Measurements from ENCODE around the gene GRIN2D.

The GRIN2D gene

GRCh38 chr19:48395170-48395455 lies 1.6 kb downstream of the GRIN2D start:
- ChIA-PET POLR2A (ENCODE audit: low non-redundant PET) (interaction anchor here (0.6 to 1.0 kb wide), 2 partner anchors 73 to 186 kb away, joined by 3 to 13 read pairs; a partner anchor contains a TSS), CTCF (no interaction called here)
- no peak for TF ChIP-seq CTCF (conservative IDR thresholded peaks at IDR 0.05; ENCODE audit: low read depth)
- no peak overlapping the region for H3K27ac ChIP-seq
- no peak for DNase-seq (ENCODE audit: low spot score)

- ChIA-PET POLR2A (ENCODE audit: low non-redundant PET) (interaction anchor here (0.6 to 1.0 kb wide), 2 partner anchors 74 to 185 kb away, joined by 3 to 13 read pairs; a partner anchor contains a TSS), CTCF (interaction anchor here (0.6 to 0.7 kb wide), 2 partner anchors 76 to 329 kb away, joined by 3 to 4 read pairs; no protein-coding TSS in a partner anchor)
- DNase-seq (ENCODE audit: low spot score): no peak
- TF ChIP-seq CTCF (conservative IDR thresholded peaks at IDR 0.05; ENCODE audit: low read depth): no peak
- H3K27ac ChIP-seq: no peak overlapping the region
These were observed 2.0 kb downstream of the GRIN2D start for GRCh38 chr19:48395499-48395898.

GRCh38 chr19:48396016-48396823 lies 2.8 kb downstream of the GRIN2D start:
- no peak for DNase-seq (ENCODE audit: low spot score)
- POLR2A ChIA-PET (ENCODE audit: low non-redundant PET): interaction anchor here (0.6 to 1.0 kb wide), 2 partner anchors 74 to 185 kb away, joined by 3 to 13 read pairs; a partner anchor contains a TSS
- TF ChIP-seq CTCF (conservative IDR thresholded peaks at IDR 0.05; ENCODE audit: low read depth): no peak
- H3K27ac ChIP-seq: peak overlapping the region; percentile 88; the same call in 1 of the 2 replicates
- CTCF ChIA-PET: interaction anchor here (0.6 to 0.7 kb wide), 2 partner anchors 76 to 329 kb away, joined by 3 to 4 read pairs; no protein-coding TSS in a partner anchor

- TF ChIP-seq CTCF (conservative IDR thresholded peaks at IDR 0.05; ENCODE audit: low read depth): no peak
- POLR2A ChIA-PET (ENCODE audit: low non-redundant PET): no interaction called here
- CTCF ChIA-PET: no interaction called here
- H3K27ac ChIP-seq: peak overlapping the region; percentile 88
- no peak for DNase-seq (ENCODE audit: low spot score)
These were observed 3.3 kb downstream of the GRIN2D start for GRCh38 chr19:48396824-48397176.

- no peak for DNase-seq (ENCODE audit: low spot score)
These were observed 4.0 kb downstream of the GRIN2D start for GRCh38 chr19:48397263-48398101.

More at GRCh38 chr19:48397263-48398101, 4.0 kb downstream of the GRIN2D start:
- CTCF ChIA-PET: no interaction called here
- TF ChIP-seq CTCF (conservative IDR thresholded peaks at IDR 0.05; ENCODE audit: low read depth): no peak
- H3K27ac ChIP-seq: peak overlapping the region; percentile 88
- POLR2A ChIA-PET (ENCODE audit: low non-redundant PET): no interaction called here
